ENCODE results near the gene RAPGEF6.
"Not testable (repeated sequence)": the region's sequence is repeated elsewhere in the genome, so short reads cannot be mapped to it uniquely, and the experiment has no call there.

Gene RAPGEF6

DNA sequence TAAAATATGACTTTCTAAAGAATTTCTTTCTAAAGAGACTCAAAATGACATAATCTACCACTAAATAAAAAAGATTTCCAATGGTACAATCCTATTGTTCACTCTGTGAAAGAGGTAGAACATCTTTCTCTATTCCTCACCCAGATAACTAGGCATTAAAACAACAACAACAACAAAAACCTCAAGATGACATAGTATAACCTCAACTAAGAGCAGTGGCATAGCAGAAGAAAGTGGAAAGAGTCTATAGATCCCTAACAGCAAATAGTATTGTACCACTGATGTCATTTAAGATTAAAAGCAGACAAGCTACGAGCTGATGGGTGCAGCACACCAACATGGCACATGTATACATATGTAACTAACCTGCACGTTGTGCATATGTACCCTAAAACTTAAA, 29.9 kb downstream of the RAPGEF6 start:
- no peaks in the 10 kb centered on the region for H3K9me3 Mint-ChIP-seq
- H3K4me1 Mint-ChIP-seq, result peaks cover 37% of the 10 kb centered on the region
- peaks cover 37% of the 10 kb centered on the region for H3K36me3 Mint-ChIP-seq
- ATAC-seq, result no peak
- H3K27me3 Mint-ChIP-seq, result no peaks in the 10 kb centered on the region
- H3K4me3 Mint-ChIP-seq, result no peak overlapping the region
- no peak overlapping the region for H3K27ac Mint-ChIP-seq

DNA sequence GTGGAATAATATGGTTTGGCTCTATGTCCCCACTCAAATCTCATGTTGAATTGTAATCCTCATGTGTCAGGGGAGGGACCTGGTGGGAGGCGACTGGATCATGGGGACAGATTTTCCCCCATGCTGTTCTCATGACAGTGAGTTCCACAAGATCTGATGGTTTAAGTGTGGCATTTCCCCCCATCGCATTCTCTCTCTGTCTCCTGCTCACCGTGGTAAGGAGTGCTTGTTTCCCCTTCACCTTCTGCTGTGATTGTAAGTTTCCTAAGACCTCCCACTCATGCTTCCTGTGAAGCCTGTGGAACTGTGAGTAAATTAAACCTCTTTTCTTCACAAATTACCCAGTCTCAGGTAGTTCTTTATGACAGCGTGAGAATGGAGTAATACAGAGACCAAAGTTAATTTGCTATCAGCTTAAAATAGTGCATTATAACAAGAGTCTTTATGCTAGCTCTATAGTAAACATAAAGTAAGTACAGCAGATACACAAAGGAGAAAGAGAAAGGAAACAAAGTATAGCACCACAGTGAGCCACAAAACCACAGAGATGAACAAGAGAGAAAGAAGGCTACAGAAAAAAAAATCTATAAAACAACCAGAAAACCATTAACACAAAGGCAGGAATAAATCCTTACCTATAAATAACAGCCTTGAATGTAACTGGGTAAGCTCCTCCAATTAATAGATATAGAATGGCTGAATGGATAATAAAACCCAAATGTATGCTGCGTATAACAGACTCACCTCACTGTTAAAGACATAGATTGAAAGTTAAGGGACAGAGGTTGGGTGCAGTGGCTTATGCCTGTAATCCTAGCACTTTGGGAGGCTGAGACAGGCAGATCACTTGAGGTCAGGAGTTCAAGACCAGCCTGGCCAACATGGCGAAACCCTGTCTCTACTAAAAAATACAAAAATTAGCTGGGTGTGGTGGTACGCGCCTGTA, 39.7 kb downstream of the RAPGEF6 start:
- no peak for ATAC-seq
- H3K27me3 Mint-ChIP-seq, result no peaks in the 10 kb centered on the region
- peak overlapping the region; percentile 70 for H3K27ac Mint-ChIP-seq
- peaks cover 6% of the 10 kb centered on the region for H3K9me3 Mint-ChIP-seq
- H3K4me3 Mint-ChIP-seq, result no peak overlapping the region
- peaks cover 61% of the 10 kb centered on the region for H3K36me3 Mint-ChIP-seq
- H3K4me1 Mint-ChIP-seq, result peaks cover 58% of the 10 kb centered on the region

DNA sequence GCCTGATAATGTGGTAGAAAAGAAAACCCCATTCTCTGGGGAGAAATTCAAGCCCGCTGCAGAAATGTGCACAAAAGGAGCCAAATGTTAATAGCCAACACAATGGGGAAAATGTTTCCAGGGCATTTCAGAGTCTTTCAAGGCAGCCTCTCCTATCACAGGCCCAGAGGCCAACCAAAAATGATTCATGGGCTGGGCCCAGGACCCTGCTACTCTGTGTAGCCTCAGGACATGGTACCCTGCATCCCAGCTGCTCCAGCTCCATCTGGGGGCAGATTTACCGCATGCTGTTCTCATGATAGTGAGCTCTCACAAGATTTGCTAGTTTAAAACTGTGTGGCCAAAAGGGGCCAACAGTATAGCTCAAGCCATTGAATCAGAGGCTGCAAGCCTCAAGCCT, 41.1 kb downstream of the RAPGEF6 start:
- Mint-ChIP-seq H3K27ac (peak overlapping the region; percentile 70), H3K4me3 (no peak overlapping the region), H3K4me1 (peaks cover 58% of the 10 kb centered on the region), H3K9me3 (peaks cover 6% of the 10 kb centered on the region), H3K36me3 (peaks cover 49% of the 10 kb centered on the region), H3K27me3 (no peaks in the 10 kb centered on the region)
- ATAC-seq, result no peak

DNA sequence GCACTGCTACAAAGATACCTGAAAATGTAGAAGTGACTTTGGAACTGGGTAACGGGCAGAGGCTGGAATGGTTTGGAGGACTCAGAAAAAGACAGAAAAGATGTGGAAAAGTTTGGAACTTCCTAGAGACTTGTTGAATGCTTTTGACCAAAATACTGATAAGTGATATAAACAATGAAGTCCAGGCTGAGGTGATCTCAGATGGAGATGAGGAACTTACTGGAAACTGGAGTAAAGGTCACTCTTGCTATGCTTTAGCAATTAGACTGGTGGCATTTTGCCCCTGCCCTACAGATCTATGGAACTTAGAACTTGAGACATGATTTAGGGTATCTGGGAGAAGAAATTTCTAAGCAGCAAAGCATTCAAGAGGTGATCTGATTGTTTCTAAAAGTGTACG, 41.6 kb downstream of the RAPGEF6 start:
- peak overlapping the region; percentile 10 for H3K4me3 Mint-ChIP-seq
- peaks cover 58% of the 10 kb centered on the region for H3K4me1 Mint-ChIP-seq
- not testable (repeated sequence) for H3K27me3 Mint-ChIP-seq, ATAC-seq, H3K9me3 Mint-ChIP-seq
- H3K27ac Mint-ChIP-seq, result peak overlapping the region; percentile 70
- H3K36me3 Mint-ChIP-seq, result peaks cover 45% of the 10 kb centered on the region

DNA sequence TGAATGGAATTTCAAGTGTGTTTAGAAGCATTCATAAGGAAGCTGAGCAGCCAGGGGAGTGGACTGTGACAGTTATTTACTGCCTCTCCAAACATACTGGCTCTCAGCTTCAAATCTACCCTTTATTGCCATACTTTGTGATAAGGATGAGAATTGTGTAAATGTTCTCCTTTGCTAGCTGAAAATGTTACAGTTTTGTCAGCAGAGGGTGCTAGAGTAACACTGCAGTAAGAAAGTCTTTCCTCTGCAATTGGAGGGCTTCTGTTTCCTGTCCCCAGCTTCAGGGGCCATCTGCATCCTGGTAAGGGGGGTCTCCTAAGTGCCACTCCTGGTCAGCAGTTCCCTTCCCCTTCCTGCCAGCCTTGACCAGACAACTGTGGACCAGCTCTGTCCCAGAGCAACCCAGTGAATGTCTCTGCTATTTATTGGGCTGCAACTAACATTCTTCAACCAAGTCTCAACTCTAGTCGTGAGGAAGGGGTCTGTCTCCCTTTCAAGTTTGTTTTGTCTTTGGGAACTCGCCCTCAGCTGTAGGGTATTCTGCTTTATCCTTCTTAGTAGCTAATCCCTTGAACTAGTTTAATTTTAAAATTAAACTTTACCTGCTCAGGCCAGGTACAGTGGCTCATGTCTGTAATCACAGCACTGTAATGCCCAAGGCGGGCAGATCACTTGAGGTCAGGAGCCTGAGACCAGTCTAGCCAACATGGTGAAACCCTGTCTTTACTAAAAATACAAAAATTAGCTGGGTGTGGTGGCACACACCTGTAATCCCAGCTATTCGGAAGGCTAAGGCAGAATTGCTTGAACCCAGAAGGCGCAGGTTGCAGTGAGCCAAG, 45.3 kb downstream of the RAPGEF6 start:
- peaks cover 39% of the 10 kb centered on the region for H3K4me1 Mint-ChIP-seq
- peaks cover under 1% of the 10 kb centered on the region for H3K9me3 Mint-ChIP-seq
- H3K4me3 Mint-ChIP-seq, result no peak overlapping the region
- no peaks in the 10 kb centered on the region for H3K27me3 Mint-ChIP-seq
- peak; percentile 36 for ATAC-seq
- H3K27ac Mint-ChIP-seq, result no peak overlapping the region
- peaks cover 17% of the 10 kb centered on the region for H3K36me3 Mint-ChIP-seq

DNA sequence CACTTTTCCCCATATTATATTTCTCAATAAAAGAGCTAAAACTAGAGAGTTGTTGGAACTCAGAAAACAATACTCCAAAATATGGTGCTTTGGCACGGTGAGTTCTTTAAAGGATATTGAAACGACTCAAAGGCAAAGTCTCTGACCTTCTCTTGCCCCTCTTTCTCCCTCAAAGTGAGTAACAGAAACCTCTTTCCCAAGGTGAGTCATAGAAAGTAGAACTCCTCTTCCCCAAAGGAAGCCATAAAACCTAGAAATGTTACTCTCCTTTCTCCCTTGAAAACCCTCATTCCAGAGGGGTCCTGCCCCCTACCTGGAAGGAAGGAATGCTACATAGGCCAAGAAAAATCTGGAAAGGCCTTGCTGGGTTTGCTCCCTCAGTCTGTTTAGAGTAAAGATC, 47.5 kb downstream of the RAPGEF6 start:
- Mint-ChIP-seq H3K4me1 (peaks cover 30% of the 10 kb centered on the region), H3K9me3 (no peaks in the 10 kb centered on the region), H3K27me3 (no peaks in the 10 kb centered on the region), H3K4me3 (no peak overlapping the region), H3K36me3 (peaks cover 7% of the 10 kb centered on the region), H3K27ac (no peak overlapping the region)
- ATAC-seq, result no peak

DNA sequence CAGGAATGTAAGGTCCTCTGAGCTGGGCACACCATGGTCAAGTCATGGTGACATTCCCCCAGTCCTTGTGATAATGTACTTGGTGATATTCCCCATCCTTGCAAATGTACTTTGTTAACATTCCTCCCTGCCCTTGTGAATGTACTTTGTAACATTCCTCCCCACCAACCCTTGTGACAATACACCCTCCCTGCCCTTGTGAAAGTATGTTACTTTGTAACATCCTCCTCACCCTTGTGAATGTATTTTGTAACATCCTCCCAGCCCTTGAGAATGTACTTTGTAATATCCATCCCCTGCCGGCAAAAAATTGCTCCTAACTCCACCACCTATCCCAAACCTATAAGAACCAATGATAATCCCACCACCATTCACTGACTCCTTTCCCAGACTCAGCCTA, 53.3 kb downstream of the RAPGEF6 start:
- H3K4me1 Mint-ChIP-seq, result peaks cover 44% of the 10 kb centered on the region
- H3K4me3 Mint-ChIP-seq, result no peak overlapping the region
- no peaks in the 10 kb centered on the region for H3K9me3 Mint-ChIP-seq
- no peaks in the 10 kb centered on the region for H3K27me3 Mint-ChIP-seq
- H3K27ac Mint-ChIP-seq, result no peak overlapping the region
- ATAC-seq, result no peak
- H3K36me3 Mint-ChIP-seq, result peaks cover 44% of the 10 kb centered on the region

DNA sequence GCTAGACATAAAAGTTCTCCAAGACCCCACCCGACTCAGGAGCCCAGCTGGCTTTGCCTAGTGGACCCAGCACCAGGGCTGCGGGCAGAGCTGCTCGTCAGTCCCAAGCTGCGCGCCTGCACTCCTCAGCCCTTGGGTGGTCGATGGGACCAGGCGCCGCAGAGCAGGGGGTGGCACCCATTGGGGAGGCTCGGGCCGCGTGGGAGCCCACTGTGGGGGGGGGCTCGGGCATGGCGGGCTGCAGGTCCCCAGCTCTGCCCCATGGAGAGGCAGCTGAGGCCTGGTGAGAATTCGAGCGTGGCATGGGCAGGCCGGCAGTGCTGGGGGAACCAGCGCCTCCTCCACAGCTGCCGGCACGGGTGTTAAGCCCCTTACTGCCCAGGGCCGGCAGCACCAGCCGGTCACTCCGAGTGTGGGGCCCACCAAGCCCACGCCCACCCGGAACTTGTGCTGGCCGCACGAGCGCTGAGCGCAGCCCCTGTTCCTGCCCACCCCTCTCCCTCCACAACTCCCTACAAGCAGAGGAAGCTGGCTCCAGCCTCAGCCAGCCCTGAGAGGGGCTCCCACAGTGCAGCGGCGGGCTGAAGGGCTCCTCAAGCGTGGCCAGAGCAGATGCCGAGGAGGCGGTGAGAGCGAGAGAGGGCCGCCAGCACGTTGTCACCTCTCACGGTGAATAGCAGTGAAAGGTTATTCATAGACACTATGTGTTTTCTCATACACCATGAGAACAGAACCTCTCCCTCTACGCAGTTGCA, 54.9 kb downstream of the RAPGEF6 start:
- no peak overlapping the region for H3K4me3 Mint-ChIP-seq
- peaks cover 44% of the 10 kb centered on the region for H3K36me3 Mint-ChIP-seq
- peaks cover 44% of the 10 kb centered on the region for H3K4me1 Mint-ChIP-seq
- H3K9me3 Mint-ChIP-seq, result no peaks in the 10 kb centered on the region
- H3K27ac Mint-ChIP-seq, result no peak overlapping the region
- no peaks in the 10 kb centered on the region for H3K27me3 Mint-ChIP-seq
- ATAC-seq, result no peak

DNA sequence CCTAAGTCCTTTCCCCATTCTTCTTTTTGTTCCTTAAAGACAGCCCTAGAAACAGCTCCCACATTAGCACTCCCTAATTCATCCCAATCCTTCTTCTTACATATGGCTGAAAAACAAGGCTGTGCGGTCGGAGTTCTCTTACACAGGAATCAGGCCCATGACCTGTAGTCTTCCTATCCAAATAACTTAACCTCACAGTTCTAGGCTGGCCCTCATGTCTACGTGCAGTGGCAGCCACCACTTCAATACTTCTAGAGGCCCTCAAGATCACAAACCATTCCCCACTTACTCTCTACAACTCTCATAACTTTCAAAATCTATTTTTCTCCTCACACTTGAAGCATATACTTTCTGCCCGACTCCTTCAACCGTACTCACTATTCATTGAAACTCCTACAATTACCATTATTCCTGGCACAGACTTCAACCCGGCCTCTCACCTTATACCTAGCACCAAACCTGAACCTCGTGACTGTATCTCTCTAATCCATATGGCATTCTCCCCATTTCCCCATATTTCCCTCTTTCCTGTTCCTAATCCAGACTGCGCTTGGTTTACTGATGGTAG, 59.3 kb downstream of the RAPGEF6 start:
- no peak for ATAC-seq
- no peak overlapping the region for H3K4me3 Mint-ChIP-seq
- peaks cover 40% of the 10 kb centered on the region for H3K36me3 Mint-ChIP-seq
- peaks cover 5% of the 10 kb centered on the region for H3K9me3 Mint-ChIP-seq
- no peaks in the 10 kb centered on the region for H3K27me3 Mint-ChIP-seq
- no peak overlapping the region for H3K27ac Mint-ChIP-seq
- peaks cover 34% of the 10 kb centered on the region for H3K4me1 Mint-ChIP-seq

DNA sequence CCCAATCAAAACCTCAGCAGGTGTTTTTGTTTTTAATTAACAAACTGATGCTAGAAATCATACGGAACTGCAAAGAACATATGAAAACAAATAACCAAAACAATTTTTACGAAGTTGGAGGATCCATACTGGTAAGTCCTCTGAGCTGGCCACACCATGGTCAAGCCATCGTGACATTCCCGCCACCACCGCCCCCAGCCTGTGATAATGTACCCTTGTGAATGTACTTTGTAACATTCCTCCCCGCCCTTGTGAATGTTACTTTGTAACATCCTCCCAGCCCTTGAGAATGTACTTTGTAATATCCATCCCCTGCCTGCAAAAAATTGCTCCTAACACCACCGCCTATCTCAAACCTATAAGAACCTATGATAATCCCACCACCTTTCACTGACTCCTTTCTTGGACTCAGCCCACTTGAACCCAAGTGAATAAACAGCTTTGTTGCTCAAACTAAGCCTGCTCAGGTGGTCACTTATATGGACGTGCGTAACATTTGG, 63.3 kb downstream of the RAPGEF6 start:
- H3K4me1 Mint-ChIP-seq, result peaks cover 30% of the 10 kb centered on the region
- no peak for ATAC-seq
- no peak overlapping the region for H3K27ac Mint-ChIP-seq
- peaks cover 39% of the 10 kb centered on the region for H3K36me3 Mint-ChIP-seq
- peaks cover 5% of the 10 kb centered on the region for H3K9me3 Mint-ChIP-seq
- no peaks in the 10 kb centered on the region for H3K27me3 Mint-ChIP-seq
- H3K4me3 Mint-ChIP-seq, result no peak overlapping the region

DNA sequence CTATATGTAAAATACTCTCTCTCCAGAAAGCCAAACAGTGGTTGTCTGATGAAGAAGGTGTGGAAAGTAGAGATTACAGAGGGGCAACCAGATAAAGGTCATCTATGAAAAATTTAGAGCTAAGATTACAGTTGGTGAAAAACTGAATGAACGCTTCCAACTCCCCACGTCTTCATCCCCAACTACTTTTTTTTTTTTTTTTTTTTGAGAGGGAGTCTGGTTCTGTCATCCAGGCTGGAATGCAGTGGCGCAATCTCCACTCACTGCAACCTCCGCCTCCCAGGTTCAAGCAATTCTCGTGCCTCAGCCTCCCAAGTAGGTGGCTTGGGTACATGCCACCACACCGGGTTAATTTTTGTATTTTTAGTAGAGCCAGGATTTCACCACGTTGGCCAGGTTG, 64.3 kb downstream of the RAPGEF6 start:
- Mint-ChIP-seq H3K4me1 (peaks cover 32% of the 10 kb centered on the region), H3K4me3 (no peak overlapping the region), H3K9me3 (peaks cover 5% of the 10 kb centered on the region), H3K27ac (no peak overlapping the region), H3K27me3 (no peaks in the 10 kb centered on the region), H3K36me3 (peaks cover 40% of the 10 kb centered on the region)
- ATAC-seq, result no peak

DNA sequence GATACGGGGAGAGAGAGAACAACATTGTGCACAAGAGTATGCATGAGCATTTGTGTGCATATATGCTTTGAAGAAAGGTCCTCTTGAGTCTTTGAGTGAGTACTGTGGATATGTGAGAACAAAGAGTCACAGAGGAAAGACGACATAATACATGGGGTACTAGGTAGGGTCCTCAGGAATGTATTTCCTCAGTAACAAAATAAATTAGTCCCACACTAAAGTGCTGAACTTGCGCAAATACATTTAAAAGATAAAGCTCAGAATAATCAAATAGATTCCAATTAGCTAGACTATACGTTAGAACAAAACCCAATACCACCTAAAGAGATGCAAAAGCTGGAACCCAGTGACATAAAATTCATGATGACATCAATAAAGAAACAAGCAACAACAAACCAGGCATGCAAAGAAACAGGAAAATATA, 70.8 kb downstream of the RAPGEF6 start:
- no peak overlapping the region for H3K27ac Mint-ChIP-seq
- ATAC-seq, result no peak
- no peaks in the 10 kb centered on the region for H3K27me3 Mint-ChIP-seq
- no peaks in the 10 kb centered on the region for H3K9me3 Mint-ChIP-seq
- peaks cover 36% of the 10 kb centered on the region for H3K4me1 Mint-ChIP-seq
- no peak overlapping the region for H3K4me3 Mint-ChIP-seq
- peaks cover 26% of the 10 kb centered on the region for H3K36me3 Mint-ChIP-seq

DNA sequence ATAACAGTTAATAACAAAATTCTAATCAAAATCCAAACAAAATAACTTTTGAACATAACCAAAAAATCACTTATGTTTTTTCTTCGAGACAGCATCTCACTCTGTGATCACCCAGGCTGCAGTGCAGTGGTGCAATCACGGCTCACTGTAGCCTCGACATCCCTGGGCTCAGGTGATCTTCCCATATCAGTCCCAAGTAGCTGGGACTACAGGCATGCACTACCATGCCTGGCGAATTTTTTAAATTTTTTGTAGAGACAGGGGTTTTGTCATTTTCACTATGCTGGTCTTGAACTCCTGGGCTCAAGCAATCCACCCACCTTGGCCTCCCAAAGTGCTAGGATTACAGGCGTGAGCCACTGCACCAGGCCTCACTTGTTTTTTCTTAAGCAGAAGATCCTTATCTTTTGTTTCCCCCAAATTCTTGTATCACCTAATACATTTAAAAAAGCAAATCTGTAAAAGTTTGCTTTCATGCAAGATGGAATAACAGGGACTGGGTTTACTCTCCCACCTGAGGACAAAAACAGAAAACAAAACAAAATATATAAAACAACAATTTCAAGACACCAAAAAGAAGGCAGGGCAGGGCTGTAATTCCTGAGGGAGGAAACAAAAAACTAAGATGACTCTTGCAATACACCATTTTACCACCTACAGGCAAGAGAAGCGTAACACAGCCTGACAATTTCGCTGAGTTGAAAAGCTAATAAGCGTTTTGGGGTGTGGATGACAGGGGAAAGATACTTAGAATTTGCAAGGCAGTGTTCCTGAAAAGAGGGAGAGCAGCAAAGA, 71.4 kb downstream of the RAPGEF6 start:
- ATAC-seq, result no peak
- H3K4me3 Mint-ChIP-seq, result no peak overlapping the region
- H3K4me1 Mint-ChIP-seq, result peaks cover 36% of the 10 kb centered on the region
- no peaks in the 10 kb centered on the region for H3K9me3 Mint-ChIP-seq
- H3K27ac Mint-ChIP-seq, result no peak overlapping the region
- peaks cover 23% of the 10 kb centered on the region for H3K36me3 Mint-ChIP-seq
- no peaks in the 10 kb centered on the region for H3K27me3 Mint-ChIP-seq

DNA sequence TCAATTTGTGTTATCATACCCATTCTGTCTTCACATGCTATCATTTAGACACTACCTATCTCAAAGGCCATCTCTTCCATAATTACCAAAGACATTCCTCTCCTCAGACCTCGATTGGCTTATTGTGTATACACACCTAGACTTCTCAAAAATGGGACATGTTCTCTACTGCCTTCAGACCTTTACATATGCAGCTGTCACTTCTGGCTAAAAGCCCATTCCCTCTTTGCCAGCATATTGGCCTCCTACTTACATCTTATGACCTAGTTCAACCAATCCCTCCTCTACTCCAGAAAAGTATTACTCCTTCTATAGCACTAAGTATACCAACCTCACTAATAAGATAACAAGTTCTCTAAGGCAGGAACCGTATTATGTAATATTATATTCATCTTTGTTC, 84.4 kb downstream of the RAPGEF6 start:
- no peak overlapping the region for H3K27ac Mint-ChIP-seq
- peaks cover 61% of the 10 kb centered on the region for H3K36me3 Mint-ChIP-seq
- no peaks in the 10 kb centered on the region for H3K9me3 Mint-ChIP-seq
- ATAC-seq, result no peak
- H3K27me3 Mint-ChIP-seq, result no peaks in the 10 kb centered on the region
- no peak overlapping the region for H3K4me3 Mint-ChIP-seq
- H3K4me1 Mint-ChIP-seq, result peaks cover 33% of the 10 kb centered on the region

All from stimulated activated memory B cell treated with anti-CD40 and anti-IgM and Interleukin-4, amounts not matched to agents 10 μg/mL and 1 μg/mL and 100 μg/mL, for 72 hours (primary cell).